Stomach (tissue), 9 donors: ENCODE measurements around the gene SLC17A5. TPM values are rescaled to one million over a fixed set of nuclear protein-coding genes. Genes with fewer than 3 reads are reported as not detected.
A peak's percentile ranks its signal among the peaks of the same experiment; 100 is the strongest.

Source experiments
- DNase-seq, 2 donors: peaks; one replicate each; pipeline versions ENCODE4 v3.0.0 to v3.0.0-alpha.2; 2013 to 2019
- H3K27ac ChIP-seq, 5 donors: fragments of 200-600 bp in 4 of 5; sonication (generic) in 4 of 5; one replicate each; pipeline ENCODE4 v1.5.1; 2013 to 2019; ENCODE audit warnings: mild to moderate bottlenecking in 1 of 5, moderate library complexity in 1 of 5
- H3K27me3 ChIP-seq, 3 donors: fragments of 200-600 bp; sonication (generic); one replicate each; pipeline ENCODE4 v1.5.1; 2017 to 2019; ENCODE audit warnings: mixed run types in 1 of 3
- H3K36me3 ChIP-seq, 4 donors: fragments of 200-600 bp; sonication (generic); 1 replicate in 3 of 4; 2 replicates in 1 of 4; pipeline ENCODE4 v1.5.1; 2016 to 2019
- H3K4me1 ChIP-seq, 4 donors: fragments of 200-600 bp; sonication (generic); one replicate each; pipeline ENCODE4 v1.5.1; 2016 to 2019
- H3K4me3 ChIP-seq, 4 donors: fragments of 200-600 bp; sonication (generic) in 3 of 4; one replicate each; pipeline ENCODE4 v1.5.1; 2016 to 2019; ENCODE audit warnings: mild to moderate bottlenecking in 1 of 4
- H3K9me3 ChIP-seq, 4 donors: fragments of 200-600 bp; sonication (generic); one replicate each; pipeline ENCODE4 v1.5.1; 2016 to 2019
- CTCF ChIP-seq, 7 experiments: fragments of 450-650 bp in 4 of 7; fragments of 200-600 bp in 3 of 7; sonication (generic) in 3 of 7; IDR thresholded peaks; one replicate each; pipeline ENCODE4 v1.5.1; 2016 to 2019; ENCODE audit warnings: antibody characterized with exemption in 7 of 7, control low read depth in 2 of 7, mild to moderate bottlenecking in 1 of 7
- EP300 ChIP-seq: sonication (generic); formaldehyde crosslinking; IDR thresholded peaks from one replicate; pipeline ENCODE4 v1.6.1; 2017; ENCODE audit warnings: antibody characterized with exemption
- POLR2A ChIP-seq, 4 donors: fragments of 450-650 bp; IDR thresholded peaks; one replicate each; pipeline ENCODE4 v1.6.1; 2016; ENCODE audit warnings: antibody characterized with exemption in 4 of 4, control low read depth in 2 of 4, mild to moderate bottlenecking in 1 of 4, moderate library complexity in 1 of 4
- POLR2AphosphoS5 ChIP-seq, 3 donors: sonication (generic); formaldehyde crosslinking; IDR thresholded peaks; one replicate each; pipeline ENCODE4 v1.6.1; 2016; ENCODE audit warnings: antibody characterized with exemption in 3 of 3
- WGBS, 5 donors: extraction: QIAGEN DNeasy Blood & Tissue Kit in 3 of 5; methylation state at CpG; one replicate each; pipeline versions ENCODE4 v1.1.5 to v1.1.7; 2013 to 2018; 5-methylcytosine and 5-hydroxymethylcytosine counted together
- intact Hi-C: fragments of 100-400 bp; cut with DNase I; formaldehyde crosslinking; loops from one replicate; pipeline ENCODE4 v1.15.1; 2023; ENCODE audit warnings: low total_unique reads
- polyA plus RNA-seq, 3 donors: library from polyadenylated mRNA; stranded (reverse); fragments of 200-250 nt; gene quantifications; one replicate each; pipeline ENCODE4 v1.2.3, GENCODE V29; 2013
- total RNA-seq, 5 donors: library from RNA; depleted of rRNA; stranded (reverse); fragments of >200 nt; gene quantifications; one replicate each; pipeline versions ENCODE4 v1.1.0 to v1.2.3, GENCODE V29; 2014 to 2016
- donor health status: healthy with polysubstance abuse.
- donor health status: Bipolar disorder and iron deficiency.
- donor health status: healthy.

SLC17A5 gene
- total and polyA plus RNA-seq, 8 donors = 2.3 to 53.4 (median 8.8) TPM

DNA sequence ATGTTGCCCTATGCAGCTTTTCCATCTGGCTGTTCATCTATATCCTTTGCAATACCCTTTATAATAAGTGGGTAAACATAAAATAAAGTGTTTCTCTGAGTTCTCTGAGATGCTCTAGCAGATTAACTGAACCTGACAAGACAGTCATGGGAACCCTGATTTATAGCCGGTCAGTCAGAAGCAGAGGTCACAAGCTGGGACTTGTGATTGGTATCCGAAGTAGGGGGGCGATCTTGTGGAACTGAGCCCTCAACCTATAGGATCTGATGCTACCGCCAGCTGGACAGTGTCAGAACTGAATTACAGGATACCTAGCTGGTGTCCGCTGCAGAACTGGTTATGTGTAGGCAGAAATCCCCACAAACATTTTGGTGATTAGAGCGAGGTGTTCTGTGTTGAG, 39.0 kb downstream of the SLC17A5 start:
- intact Hi-C loops = loop anchor here (5.0 kb wide), 1 partner anchor 103 kb away; no protein-coding TSS in a partner anchor
- no peaks in the 10 kb centered on the region for H3K9me3 ChIP-seq
- WGBS, 5 donors = 82 to 92% (median 88%) methylated on average over 6 of the region's 6 CpGs
- H3K36me3 ChIP-seq = peaks cover 8 to 76% (median 68%) of the 10 kb centered on the region in 4 donors
- no peak overlapping the region for H3K27ac ChIP-seq
- no peak for TF ChIP-seq POLR2AphosphoS5 (IDR thresholded peaks at IDR 0.05)
- H3K27me3 ChIP-seq = no peaks in the 10 kb centered on the region
- peaks cover 0 to 9% (median 3%) of the 10 kb centered on the region in 4 donors for H3K4me1 ChIP-seq
- no peak for DNase-seq
- H3K4me3 ChIP-seq = no peak overlapping the region

DNA sequence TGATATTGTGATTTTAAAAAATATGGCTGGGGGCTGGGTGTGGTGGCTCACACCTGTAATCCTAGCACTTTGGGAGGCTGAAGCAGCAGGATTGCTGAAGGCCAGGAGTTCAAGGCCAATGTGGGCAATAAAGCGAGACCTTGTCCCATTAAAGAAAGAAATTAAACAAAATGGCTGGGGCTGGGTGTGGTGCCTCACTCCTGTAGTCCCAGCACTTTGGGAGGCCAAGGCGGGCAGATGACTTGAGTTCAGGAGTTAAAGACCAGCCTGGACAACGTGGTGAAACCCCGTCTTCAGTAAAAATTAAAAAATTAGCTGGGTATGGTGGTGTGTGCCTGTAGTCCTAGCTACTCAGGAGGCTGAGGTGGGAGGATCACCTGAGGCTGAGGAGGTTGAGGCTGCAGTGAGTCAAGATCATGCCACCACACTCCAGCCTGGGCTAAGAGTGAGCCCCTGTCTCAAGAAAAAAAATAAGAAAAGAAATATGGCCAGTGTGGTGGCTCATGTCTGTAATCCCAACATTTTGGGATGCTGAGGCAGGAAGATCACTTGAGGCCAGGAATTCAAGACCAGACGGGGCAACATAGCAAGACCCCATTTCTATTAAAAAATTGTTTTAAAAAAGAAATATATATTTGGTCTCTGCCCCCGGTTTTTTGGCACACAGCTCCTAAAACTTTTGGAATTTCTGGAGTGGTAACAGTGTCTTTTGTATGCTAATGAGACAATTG, 39.8 kb downstream of the SLC17A5 start:
- Histone ChIP-seq H3K9me3 (no peaks in the 10 kb centered on the region), H3K27me3 (no peaks in the 10 kb centered on the region), H3K4me1 (peaks cover 0 to 9% (median 3%) of the 10 kb centered on the region in 4 donors), H3K36me3 (peaks cover 8 to 81% (median 73%) of the 10 kb centered on the region in 4 donors), H3K4me3 (no peak overlapping the region), H3K27ac (no peak overlapping the region)
- no peak for TF ChIP-seq CTCF (IDR thresholded peaks at IDR 0.05)
- no peak for TF ChIP-seq POLR2AphosphoS5 (IDR thresholded peaks at IDR 0.05)
- TF ChIP-seq EP300 = no peak
- TF ChIP-seq POLR2A (IDR thresholded peaks at IDR 0.05) = no peak
- no peak for DNase-seq
- WGBS, 5 donors = 78 to 97% (median 92%) methylated on average over 6 of the region's 6 CpGs
- intact Hi-C loops = loop anchor here (5.0 kb wide), 1 partner anchor 102 kb away; no protein-coding TSS in a partner anchor

DNA sequence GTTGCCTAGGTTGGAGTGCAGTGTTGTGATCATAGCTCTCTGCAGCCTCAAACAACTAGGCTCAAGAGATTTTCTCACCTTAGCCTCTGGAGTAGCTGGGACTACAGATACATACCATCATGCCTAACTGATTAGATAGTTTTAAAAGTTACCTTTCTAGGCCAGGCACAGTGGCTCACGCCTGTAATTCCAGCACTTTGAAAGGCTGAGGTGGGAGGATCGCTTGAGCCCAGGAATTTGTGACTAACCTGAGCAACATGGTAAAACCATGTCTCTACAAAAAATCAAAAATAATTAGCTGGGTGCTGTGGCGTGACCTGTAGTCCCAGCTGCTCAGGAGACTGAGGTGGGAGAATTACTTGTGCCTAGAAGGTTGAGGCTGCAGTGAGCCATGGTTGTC, 41.2 kb downstream of the SLC17A5 start:
- H3K27ac ChIP-seq = no peak overlapping the region

DNA sequence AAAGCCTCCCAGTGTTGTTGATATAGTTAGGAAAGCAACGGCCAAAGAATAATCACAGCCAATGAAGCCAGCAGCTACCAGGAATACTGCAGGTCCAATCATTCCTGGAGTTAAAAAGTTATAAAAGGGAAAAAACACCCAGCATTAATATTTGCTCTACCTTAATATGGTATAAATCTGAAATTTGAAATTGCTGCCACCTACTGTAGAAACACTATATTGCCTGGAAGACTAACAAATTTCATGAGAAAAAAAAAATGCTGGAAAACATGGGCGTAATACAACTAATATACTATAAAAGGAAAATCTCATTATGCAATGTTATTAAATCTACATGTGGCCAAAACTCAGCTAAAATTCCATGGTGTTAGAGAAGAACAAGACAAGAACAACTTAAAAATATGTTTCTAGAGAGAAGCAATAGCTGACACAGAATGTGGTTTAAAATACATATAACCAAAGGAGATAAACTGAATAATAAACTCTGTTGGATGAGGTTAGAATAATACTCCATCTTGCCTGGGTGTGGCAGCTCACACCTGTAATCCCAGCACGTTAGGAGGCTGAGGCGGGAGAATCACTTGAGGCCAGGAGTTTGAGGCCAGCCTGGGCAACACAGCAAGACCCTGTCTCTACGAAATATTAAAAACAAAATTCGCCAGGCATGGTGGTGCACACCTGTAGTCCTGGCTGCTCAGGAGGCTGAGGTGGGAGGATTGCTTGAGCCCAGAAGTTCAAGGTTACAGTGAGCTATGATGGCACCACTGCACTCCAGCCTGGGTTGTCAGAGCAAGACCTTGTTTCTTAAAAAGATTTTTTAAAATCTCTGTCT, 43.1 kb downstream of the SLC17A5 start:
- Histone ChIP-seq H3K9me3 (no peaks in the 10 kb centered on the region), H3K27ac (no peak overlapping the region), H3K36me3 (peaks cover 13 to 86% (median 78%) of the 10 kb centered on the region in 4 donors), H3K4me3 (no peak overlapping the region), H3K27me3 (no peaks in the 10 kb centered on the region), H3K4me1 (peaks cover 0 to 9% (median 3%) of the 10 kb centered on the region in 4 donors)
- peak in 1 of 2 donors; percentile 79 for DNase-seq
- 54 to 65% (median 58%) methylated on average over 6 of the region's 6 CpGs for WGBS, 5 donors
- TF ChIP-seq CTCF (IDR thresholded peaks at IDR 0.05) (peak in 5 of 7 experiments; percentile 53 to 65 (median 63)), EP300 (no peak)
- intact Hi-C loops = loop anchor here (5.0 kb wide), 1 partner anchor 98 kb away; no protein-coding TSS in a partner anchor

More for the DNA sequence above, 41.2 kb downstream of the SLC17A5 start:
- Histone ChIP-seq H3K4me1 (peaks cover 0 to 9% (median 3%) of the 10 kb centered on the region in 4 donors), H3K27me3 (no peaks in the 10 kb centered on the region), H3K36me3 (peaks cover 13 to 82% (median 74%) of the 10 kb centered on the region in 4 donors), H3K4me3 (no peak overlapping the region), H3K9me3 (no peaks in the 10 kb centered on the region)
- no peak for DNase-seq
- intact Hi-C loops = loop anchor here (5.0 kb wide), 1 partner anchor 100 kb away; no protein-coding TSS in a partner anchor
- WGBS, 5 donors = 78 to 95% (median 93%) methylated on average over 3 of the region's 3 CpGs
- TF ChIP-seq CTCF (IDR thresholded peaks at IDR 0.05) (no peak), POLR2A (IDR thresholded peaks at IDR 0.05) (no peak), EP300 (no peak), POLR2AphosphoS5 (IDR thresholded peaks at IDR 0.05) (no peak)
